GM19035 (cell line): ENCODE data around the gene SLC1A2.

Source experiments
- ATAC-seq: cut with Tn5 transposase; IDR thresholded peaks from one replicate; pipeline ENCODE4 v1.9.1; 2021; ENCODE audit not compliant: unreplicated experiment

SLC1A2 gene

DNA sequence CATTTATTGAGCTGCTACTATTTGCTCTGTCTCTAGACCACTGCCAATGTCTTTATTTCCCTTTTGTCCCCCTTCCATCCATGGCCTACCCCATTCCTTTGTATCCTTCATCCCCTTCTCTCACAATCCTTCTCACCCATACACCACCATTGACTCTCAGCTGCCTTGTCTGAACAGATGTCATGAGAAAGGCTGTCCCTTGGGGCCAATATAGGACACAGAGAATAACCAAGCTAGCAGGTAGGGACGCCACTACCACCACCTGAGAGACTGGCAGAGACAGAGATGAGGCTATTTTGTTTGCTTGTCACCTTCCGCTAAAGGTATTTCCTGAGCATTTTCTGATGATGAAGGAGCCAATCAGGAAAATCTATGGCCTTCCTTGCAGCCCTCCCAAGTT lies 141.5 kb downstream of the SLC1A2 start:
- no peak for ATAC-seq

DNA sequence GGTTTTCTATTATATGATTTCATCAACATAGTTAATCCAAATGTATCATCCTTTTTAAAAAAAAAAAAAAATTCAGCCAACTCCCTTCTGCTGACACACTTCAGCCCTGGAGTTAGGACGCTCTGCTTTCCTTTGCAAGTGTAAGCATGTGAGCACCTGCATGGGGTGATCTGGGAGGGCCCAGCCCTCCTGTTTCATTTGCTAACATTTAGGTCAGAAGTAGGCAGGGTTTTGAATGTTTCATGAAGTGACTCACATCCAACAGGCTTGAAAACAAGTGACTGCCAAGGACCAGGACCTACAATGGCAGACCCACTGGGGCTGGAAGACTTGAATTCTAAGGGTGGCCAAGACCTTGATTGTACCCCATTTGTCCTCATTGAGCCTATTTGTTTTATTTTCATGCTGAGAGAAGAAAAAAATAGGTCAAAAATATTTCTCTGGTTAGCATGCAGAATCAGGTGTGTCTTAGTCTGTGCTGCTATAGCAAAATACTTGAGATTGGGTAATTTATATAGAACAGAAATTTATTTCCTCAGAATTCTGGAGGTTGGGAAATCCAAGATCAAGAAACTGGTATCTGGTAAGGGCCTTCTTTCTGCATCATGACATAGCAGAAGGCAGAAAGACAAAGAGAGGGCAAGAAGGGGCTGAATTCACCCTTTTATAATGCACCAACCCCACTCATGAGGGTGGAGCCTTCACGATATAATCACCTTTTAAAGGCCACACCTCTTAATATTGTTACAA lies 142.8 kb downstream of the SLC1A2 start:
- no peak for ATAC-seq

DNA sequence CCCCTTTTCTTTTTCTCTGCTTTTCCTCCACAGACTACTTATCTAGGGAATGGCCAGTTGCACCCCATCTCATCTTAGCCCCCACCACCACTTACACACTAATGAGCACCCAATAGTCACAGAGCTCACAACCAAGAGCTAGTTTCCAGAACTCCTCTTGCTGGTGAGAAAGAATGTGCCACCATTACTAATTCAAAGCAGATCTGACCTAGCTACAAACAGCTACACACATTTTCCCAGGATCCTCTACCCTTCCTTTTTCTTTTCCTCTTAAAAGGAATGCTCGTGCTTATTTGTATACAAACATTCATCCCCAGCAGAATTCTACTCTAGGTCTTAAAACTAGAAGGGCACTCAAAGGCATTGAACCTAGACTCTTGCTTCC lies 143.6 kb downstream of the SLC1A2 start:
- ATAC-seq, result no peak

DNA sequence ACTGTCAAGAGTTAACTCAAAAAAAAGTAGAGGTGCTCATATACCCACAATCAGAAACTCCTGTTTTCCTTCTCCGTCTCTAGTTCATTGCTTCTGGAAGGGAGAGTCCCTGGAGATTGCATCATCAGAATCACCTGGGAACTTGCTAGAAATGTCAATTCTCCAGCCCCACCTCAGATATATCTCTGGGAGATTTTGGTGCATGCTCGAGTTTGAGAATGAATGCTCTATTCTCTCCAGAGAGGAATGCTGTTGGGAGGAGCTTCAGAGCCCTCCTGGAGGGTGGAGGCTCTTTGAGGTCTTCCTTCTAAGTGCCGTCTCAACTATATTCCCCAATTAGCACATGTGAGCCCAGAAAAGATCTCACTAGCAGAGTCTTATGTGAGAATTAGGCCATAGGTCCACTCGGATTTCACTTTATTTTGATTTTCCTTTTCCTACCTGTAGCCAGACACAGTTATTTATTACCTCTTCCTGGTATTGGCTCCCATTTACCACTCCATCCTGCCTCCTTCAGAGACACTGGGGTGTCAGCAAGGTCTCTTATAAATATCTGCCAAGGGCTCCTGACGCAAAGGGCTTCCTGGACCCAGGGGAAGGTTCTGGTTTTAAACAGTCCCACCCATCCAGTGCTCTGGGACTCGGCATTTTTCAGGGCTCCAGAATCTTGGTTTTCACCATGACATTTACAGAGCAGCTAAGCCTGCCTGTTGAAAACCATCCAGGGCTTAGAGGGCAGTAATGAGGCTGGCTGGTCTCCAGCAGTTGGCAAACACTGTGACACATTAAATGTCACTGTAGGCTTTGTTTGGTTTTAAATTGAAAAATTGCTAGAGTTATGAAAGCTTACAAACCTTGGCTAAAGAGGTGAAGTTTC lies 144.2 kb downstream of the SLC1A2 start:
- ATAC-seq, result no peak

DNA sequence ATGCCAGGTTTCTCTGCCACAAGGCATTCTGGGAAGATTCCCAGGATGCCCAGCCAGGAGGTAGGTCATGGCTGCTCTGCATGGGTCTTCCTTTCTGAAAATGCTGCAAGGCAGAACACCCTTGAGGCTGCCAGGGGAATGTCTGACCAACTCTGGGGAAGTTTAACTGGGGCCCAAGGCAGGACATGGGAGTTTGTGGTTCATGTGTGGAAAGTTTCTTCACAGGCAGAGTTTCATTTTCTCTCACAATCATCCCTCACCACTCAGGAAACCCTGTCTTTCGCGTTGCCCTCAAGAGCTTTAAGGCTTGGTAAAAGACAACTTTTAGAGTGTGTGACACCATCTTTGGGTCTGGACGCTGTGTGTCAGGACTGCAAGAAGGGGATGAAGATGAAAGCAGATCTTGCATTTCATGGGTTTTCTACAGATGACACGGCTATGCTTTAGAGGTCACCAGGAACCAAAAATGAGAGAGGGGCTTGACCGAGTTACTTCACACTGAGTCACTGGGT lies 146.9 kb downstream of the SLC1A2 start:
- peak; percentile 91 for ATAC-seq

DNA sequence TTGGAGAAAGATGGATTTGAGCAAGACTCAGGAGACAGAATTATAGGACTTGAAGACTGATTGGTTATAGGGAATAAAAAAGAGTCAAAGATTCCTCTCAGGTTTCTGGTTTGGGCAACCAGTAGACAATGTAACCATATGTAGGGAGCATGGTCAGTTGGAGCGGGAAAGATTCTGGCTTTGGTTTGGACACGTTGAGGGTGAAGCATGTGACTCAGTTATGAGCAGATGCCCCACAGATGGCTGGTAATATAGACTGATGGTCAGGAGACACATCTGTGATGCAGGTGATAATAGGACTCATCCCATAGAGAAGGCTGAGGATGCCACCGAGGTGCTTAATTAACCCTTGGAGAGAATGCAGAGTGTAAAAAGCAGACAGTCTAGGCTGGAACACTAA lies 148.3 kb downstream of the SLC1A2 start:
- ATAC-seq, result no peak

DNA sequence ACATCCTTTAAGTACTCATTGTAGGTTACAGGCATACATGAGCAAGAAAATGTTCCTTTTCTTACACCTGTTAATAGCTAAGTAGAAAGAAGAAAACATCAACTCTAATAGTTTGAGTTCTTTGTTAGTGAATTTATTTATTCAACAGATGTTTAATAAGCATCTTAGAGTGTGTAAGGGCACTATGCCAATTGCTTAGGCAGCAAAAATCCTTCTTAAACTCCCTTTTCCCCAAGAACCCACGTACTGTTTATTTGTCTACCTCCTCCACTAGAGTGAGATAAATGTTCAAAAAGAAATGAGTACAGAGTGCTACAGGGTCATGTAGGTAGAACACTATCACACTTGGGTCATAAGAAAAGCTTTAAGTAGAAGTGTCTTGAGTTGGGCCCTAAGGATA lies 149.0 kb downstream of the SLC1A2 start:
- ATAC-seq, result no peak

DNA sequence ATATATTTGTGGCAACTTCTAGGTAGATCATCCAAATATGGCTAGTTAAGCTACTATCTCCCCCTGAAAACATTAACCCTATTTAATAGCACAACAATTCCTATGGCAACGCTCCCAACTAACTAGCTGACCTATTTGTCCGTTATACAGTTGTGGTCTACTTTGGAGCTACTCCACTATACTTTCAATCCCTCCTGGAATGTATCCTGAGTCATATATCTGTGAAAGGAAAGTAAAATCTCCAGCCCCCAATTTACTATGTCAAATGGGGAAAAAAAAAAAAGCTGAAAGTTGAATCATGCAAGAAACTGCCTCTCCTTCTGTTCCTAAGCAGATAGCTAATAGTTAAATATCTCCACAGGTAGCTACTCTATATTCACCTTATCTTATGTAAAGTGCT lies 151.9 kb downstream of the SLC1A2 start:
- ATAC-seq, result no peak

DNA sequence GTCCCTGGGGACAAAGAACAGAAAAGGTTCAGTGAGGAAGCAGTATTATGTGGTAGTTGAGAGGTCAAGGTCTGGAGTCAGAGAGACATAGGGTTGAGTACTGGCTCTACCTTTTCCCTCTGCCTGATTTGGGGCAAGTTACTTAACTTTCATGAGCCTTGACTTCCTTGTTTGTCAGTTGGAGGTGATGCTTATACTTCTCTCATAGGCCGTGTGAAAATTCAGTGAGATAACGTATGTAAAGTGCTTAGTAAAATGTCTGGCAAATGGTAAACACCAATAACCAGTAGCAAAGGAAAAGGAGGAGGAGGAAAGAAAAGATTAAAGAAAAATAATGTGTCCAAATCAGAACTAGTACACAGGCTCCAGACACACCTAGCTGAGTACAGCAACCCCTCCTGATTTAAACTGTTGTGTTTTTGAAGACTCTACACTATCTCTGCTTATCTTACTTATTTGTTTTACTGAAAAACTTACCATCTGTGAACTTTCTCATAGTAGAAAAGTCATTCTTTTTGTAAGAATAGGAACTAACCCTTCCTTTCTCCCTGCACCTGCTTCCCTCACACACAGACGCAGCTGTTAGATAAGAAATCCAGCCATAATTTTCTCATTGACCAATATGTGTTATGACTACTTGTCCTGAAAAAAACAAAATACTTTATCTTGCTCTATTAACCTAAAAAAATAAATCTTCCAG lies 153.5 kb downstream of the SLC1A2 start:
- no peak for ATAC-seq

DNA sequence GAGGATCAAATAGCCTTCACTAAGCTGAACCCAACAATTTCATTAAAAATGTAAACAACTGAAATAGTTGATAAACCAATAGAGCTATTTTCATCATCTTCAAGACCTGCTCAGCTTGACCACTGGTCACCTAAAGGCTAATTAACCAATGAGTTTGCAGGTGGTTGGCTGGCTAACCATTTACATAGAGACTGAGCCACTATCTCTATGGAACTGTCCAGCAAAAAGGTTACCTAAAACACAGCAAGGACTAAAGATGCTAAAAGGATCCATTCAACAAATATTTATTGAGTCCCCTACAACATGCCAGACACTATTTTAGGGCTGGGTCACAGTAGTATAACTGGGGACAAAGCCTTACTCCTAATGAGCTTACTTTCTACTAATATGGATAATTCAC lies 156.6 kb downstream of the SLC1A2 start:
- no peak for ATAC-seq

DNA sequence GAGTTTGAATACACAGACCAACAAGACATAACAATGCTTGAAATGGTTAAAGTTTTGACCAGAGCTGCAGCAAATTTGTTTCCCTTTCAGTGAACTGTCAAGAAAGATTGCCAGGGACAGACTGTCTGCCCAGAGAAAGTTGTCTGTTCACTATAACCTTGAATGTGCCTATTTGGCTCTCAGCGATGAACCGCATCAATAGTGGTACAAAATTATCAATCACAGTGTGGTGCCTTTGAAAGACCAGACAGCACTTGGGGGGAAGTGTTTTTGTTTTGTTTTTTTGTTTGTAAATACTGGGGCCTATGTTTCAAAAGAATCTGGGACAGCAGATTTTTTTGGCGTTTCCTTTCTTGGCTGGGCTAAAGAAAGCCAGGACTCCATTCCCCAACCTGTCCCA lies 157.3 kb downstream of the SLC1A2 start:
- ATAC-seq, result no peak

DNA sequence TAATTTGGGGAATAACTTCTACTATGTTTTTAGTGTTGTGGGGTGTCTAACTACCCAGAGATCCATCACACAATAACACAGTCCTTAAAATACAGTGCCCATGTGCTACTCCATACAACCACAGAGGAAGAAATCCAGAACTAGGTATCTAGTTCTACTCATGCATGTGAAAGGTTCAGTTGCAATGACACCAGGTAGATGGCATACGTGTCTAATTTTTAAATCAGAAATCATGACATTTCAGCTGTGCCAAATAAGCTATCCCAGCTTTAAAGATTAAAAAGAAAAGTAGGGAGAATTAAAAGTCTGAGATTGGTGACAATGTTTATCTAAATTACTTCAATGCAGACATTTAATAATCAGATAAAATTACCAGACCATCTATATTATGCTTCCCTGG lies 158.2 kb downstream of the SLC1A2 start:
- ATAC-seq, result no peak

DNA sequence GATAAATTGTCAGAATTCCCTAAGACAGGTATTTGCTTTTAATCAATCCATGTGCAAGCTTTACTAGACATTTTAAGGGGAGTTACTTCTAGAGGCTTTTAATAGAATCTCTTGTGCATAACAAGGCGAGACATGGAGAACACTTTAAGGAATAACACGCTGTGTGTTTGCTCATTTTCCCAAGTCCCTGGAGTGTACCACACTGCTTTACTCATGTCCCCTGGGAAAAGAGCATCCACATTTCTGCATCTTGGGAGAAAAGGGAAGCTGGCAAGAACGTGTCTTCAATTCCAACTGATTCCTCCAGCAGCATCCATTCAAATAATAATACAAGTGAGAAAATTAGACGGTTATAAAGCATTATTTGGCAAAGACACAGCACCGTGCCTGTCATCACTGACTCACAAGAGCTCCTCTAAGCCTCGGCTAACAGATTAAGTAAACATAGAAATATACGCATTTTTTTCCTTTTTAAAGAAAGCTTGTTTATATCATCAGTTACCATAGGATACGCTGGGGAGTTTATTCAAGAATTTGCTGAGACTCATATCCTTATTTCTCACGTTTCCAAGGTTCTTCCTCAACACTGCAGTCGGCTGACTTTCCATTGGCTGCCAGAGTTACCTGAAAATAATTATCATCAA lies 158.9 kb downstream of the SLC1A2 start:
- no peak for ATAC-seq

DNA sequence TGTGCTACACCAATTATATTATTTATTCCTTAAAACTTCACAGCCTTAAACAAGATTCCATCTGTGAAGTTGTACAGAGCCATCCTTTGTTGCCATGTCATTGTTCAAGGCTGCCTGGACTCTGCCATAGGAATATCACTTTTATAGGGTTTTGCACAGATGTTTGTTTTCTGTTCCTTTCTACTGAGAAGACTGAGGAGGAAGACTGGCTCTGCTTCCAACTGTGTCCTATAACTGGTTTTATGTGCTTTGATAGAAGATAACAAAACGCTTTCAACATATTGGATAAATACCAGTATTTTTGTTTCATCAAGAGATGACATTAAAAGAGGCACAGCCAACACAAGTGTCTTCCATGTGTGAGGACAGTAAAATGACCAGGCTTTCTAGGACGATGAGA lies 159.8 kb downstream of the SLC1A2 start:
- ATAC-seq, result no peak

DNA sequence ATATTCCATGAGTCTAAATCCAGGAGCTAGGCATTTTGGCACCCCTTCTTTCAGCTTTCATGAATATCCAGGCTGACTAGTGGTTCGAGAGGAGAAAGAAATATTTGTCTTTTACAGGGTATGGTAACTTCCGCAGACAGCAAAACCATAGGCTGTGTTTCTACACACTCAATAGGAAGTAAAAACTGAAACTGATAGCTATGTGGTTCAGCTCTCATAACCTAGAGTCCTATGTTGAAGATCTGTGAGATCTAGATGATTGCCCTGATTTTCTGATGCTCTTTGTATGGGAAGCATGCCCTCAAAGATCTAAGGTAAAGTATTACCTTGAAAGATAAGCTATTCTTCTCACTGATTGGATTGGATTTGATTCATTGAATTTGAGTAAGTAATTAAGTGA lies 162.1 kb downstream of the SLC1A2 start:
- peak; percentile 99 for ATAC-seq

DNA sequence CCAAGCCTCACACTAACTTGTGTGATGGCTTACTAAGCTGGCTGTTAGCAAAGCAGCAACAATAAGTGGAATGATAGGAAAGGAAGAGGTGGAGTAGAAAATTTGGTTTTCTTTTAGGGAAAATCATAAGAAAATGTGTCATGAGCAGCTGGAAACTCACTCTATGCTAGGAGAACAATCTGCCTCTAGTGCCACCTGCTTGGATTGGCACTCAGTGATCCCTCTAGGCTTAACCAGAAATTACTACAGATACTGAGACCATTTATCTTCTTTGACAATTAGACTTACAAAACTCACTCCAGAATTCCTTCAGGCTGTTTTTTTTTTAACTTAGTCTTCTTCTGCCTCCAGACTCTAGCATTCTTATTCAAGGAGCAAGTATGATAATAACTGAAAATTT lies 163.1 kb downstream of the SLC1A2 start:
- no peak for ATAC-seq

DNA sequence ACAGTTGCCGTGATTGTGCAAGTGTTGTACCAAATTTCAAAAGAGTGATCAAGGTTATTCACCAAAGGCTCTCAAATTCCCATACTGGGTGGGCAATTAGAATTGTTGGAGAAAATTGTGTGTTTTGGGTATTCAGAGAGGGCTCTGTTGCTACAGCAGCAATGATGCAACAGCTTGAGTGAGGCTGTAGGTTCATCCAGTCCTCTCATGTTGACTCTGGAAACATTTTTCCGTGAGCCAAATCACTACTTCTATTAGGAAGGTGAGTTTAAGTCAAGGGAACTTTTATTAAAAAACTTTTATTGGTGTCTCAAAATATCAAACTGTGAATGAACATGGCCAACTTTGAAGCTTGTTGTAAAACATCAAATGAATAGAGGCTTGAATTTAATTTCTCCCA lies 163.8 kb downstream of the SLC1A2 start:
- ATAC-seq, result no peak

DNA sequence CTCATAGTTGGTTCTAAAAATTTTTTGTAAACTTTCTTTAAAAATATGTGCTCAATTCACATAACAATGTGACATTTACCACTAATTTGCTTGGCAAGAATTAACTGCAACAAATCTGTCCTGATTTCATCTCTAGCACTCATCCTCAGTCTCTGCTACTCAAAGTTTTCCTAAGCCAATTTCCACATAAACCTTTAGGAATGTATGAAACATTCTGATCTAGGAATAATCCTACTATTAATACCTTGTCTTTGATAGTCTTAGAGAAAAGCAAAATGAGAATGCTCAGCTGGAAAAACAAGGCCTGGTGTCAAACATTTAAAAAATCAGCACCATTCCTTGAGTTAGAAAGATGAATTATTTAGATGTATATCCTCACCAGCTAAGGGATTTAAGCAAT lies 166.1 kb downstream of the SLC1A2 start:
- no peak for ATAC-seq

DNA sequence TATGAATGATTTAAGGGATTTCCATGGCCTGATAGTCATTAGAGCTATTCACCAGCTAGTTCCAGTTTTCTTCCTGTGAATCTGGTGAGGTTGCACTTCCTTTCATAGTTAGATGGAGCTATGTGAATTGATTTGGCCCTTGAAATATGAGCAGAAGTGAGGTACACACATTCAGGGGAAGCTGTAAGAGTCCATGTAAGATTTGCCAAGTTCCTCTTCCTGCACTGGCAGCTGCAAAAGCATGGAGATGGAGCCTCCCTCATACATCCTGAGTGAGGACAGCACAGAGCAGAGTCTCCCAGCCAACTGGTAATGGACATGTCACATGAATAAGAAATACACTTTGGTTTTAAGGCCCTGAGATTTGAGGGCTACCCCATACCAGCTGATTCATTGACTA lies 168.7 kb downstream of the SLC1A2 start:
- ATAC-seq, result no peak

DNA sequence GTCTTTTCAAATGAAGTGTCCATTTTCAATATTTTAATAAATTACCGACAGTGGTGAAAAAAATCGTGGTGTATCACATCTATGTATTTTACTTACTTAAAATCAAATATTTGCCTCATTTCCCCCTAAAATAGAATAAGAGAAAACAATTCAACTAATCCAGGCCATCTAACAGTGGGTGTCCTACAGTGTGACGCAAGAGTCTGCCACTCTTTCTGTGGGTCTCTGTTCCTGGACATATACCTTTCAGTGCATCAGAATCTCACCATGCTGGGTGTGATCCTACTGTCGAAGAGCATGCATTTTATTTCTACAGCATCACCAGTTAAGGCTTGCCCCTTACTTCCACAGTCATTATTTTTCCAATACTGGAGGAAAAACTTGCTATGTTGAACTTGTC lies 169.2 kb downstream of the SLC1A2 start:
- ATAC-seq, result no peak
